IPS DF 4.7 (cell line): ENCODE data around the gene PIKFYVE.
"Not testable (repeated sequence)": the region's sequence is repeated elsewhere in the genome, so short reads cannot be mapped to it uniquely, and the experiment has no call there.

Source experiments
- DNase-seq: peaks from one replicate; pipeline ENCODE4 v3.0.0-alpha.2; 2013; ENCODE audit warnings: low spot score; ENCODE audit errors: extremely low read depth

PIKFYVE gene

DNA sequence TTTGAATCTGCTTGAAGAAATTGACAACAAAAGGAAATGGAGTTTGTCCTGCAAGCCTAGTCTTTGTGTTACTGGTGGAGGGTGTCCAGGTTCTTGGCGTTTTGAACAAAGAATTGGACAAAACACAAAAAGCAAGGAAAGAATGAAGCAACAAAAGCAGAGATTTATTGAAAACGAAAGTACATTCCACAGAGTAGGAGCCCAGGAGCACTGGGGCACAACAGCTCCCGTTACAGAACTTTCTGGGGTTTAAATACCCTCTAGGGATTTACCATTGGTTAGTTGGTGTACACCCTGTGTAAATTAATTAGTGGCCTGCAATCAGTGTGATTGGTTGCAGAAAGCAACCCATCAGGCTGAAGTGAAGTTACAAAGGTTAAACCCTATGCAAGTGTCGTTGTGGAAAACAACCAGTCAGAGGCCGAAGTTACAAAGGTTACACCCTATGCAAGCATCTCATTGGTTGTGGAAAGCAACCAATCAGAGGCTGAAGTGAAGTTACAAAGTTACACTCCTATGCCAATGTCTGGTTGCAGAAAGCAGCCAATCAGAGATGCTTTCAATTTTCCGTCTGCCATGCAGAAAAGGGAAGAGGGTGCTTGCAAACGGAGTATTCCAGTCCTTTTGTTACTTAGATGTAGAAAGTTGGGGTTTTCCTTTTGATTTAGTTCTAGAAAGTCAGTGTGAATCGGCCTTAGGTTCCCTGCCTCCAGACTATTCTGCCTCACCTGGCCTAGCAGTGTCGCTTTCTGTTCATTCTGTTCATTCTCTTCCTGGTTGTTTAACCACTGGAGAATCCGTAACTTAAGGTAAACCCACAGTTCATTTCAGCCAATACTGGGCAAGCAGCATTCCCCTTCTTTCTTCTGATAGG lies 92.9 kb downstream of the PIKFYVE start:
- no peak for DNase-seq

DNA sequence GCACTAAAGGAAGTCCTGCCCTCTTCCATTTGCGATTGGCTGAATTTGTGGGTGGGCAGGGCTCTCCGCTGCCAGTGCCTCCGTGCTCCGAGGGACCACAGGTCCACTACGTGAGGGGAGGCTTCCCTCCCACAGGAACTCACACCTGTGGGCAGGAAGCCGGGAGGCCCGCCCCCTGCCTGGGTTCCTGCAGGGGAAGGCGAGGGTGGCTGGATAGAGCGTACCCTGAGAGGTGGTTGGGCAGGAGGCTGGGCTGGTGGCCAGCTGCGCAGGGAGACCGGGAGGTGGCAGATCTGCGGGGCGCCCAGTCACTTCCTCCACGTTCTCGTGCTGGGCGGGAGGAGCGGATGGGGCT lies 93.6 kb downstream of the PIKFYVE start:
- no peak for DNase-seq

DNA sequence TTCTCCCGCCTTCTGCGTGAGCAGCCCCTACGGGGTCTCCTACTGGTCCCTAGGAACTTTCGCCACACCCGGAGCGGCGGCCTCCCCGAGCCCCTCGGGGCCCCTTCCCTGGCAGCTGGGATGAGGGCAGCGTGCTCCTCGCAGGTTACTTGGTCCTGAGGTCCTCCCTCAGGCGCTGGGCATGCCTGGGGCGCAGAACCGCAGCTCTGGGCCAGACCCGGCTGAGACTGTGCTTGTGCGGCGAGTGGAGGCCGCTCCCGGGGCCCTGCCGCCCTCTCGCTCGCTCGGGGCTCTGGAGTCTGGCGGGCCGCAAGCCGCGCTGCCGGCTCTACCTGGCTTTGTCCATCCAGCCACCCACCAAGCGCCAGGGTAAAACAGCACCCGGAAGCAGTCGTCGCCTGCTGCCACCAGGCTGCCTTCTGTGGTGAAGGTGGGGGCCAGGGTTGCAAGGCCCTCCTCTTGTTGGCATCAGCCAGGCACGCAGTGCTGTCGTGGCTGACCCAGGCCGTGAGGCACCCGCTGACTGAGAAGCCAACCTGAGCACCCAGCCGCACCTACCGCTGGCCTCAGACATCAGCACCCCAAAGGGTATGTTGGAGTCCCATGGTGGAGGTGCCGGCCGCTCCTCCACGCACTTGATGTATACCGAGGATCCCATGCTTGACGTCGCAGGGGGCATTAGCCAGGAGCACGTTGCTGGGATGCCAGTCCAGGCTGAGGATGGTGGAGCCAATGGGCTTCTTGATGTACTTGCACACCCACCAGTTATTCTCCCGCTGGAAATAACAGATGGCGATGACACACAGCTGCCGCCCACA lies 94.4 kb downstream of the PIKFYVE start:
- DNase-seq = no peak

DNA sequence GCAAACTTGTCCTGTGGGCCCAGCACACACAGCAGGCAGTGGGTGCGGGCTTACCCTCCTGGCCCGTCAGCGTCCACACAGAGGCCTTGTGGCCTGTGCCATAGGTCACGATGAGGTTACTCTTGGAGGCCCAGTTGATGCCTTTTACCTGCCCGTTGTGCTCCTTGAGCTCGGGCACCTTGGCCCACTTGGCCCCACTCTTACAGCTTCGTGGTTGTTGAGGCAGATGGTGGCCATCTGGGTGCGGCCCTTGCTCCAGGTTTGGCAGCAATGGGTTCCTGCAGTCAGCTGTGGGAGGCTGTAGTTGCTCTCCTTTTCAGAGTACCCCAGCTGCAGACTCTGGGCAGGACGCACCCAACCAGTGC lies 95.0 kb downstream of the PIKFYVE start:
- DNase-seq = no peak

DNA sequence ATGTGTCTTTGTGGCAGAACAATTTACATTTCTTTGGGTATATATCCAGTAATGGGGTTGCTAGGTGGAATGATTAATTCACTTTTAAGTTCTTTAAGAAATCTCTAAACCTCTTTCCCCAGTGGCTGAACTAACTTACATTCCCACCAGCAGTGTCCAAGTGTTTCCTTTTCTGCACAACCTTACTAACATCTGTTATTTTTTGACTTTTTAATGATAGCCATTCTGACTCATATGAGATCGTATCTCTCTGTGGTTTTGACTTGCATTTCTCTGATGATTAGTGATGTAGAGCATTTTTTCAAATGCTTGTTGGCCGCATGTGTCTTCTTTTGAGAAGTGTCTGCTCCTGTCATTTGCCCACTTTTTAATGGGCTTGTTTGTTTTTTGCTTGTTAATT lies 97.4 kb downstream of the PIKFYVE start:
- DNase-seq = no peak

DNA sequence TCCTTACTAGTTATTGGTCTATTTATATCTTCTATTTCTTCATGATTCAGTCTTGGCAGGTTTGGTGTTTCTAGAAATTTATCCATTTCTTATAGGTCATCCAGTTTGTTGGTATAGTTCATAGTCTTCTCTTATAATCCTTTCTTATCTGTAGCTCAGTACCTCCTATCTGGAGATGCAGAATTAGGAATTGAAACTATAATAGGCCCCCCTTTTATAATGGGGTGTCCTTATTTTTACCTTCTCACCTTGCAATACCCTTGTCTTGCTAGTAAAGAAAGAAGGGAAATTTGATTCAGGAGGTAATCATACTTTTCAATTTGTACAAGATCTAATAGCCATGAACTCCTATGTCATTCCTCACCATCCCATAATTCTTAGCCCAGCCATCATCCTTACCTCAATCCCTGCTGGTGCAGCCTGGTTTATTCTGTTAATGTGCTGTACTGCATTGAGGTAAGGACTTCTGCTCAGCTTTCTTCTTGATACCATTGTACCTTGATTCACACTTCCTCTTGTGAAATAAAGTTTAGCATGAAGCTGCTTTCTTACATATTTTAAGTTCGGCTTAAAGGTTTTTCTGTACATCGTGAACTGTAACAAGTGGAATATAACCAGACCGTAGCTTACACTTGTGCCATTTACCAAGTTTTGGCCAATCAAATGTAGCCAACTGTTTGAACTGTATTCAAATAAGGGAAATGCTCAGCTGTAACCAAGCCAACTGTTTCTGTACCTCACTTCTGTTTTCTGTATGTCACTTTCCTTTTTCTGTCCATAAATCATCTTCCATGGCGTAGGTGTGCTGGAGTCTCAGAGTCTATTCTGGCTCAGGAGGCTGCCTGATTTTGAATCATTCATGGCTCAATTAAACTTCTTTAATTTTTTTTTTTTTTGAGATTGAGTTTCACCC lies 100.4 kb downstream of the PIKFYVE start:
- DNase-seq = no peak

DNA sequence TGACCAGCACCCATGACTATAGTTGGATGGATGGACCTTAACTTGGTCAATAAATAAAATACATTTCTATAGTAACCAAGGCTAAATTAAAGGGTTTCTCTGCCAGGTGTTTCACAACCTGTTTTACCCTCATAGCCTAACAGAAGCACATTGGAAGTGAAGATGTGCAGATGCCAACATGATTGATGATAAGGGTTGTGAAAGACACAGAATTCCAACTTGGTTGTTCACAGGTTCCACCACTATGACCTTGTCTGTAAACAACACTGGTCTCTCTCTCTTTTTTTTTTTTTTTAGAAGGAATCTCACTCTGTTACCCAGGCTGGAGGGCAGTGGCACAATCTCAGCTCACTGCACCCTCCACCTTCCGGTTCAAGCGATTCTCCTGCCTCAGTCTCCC lies 103.0 kb downstream of the PIKFYVE start:
- no peak for DNase-seq

DNA sequence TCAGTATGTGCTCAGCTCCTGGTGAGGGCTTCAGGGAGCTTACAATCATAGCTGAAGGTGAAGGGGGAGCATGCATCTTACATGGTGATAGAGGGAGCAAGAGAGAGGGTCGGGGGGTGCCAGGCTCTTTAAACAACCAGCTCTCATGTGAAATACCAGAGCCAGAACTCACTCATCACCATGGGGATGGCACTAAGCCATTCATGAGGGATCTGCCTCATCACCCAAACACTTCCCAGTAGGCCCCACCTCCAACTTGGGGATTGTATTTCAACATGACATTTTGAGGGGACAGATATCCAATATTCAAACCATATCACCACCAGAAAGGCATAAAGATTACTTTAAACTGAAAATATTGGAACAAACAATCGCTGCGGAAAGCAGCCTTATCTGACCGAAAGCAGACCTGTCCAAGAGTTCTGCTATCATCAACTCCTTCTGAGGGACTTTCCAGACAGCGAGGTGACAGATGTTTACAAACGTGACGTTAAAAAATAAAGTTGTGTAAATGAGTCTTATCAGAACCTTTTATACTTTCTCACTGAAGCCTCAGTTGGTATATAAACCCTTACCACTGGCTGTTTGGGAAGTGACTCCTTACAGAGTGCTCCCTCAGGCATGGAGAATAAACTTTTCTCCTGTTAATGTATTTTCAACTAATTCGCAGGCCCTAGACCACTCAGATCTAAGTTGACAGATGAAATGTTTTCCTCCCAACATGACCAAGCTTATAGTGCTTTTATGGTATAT lies 105.0 kb downstream of the PIKFYVE start:
- DNase-seq = no peak

DNA sequence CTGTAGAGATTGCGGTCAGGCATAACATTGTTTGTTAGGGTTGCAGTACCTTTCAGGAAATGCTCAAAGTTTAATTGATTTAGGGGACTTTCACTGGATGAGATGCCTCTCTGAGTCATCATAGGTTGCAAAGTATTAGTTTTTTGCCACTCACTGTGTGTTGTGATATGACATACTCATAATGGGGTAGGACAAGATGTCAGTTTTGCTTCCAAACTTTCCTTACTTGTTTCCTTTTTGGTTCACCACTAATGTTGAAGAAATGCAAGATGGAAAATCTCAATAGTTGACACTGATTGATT lies 105.5 kb downstream of the PIKFYVE start:
- no peak for DNase-seq

DNA sequence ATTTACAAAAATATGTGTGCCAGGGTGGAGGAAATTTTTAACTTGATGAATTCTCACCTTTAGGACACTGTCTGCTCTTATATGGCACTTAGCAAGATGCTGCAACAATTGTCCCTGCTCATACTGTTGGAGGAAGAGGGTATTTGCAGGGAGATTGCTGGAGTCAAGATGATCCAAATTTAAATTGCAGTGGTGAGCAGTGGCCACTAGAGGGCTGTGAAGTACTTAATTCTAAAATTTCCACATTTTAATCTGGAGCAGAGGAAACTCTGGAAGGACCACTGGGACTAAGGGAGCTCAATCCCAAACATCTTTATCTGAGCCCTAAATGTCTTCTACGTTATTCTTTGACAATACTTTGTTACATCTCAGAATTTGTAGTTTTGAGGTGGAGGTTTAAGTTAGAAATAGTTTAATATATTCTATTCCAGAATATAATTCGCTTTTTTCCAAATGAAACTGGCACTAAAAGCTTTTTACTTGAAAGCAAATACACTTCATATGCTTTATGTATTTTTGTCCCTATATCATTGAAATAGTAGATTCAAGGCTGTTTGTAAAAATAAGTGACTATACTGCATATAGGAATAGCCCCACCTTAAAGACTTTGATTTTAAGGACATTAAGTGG lies 107.5 kb downstream of the PIKFYVE start:
- peak; percentile 51 for DNase-seq

DNA sequence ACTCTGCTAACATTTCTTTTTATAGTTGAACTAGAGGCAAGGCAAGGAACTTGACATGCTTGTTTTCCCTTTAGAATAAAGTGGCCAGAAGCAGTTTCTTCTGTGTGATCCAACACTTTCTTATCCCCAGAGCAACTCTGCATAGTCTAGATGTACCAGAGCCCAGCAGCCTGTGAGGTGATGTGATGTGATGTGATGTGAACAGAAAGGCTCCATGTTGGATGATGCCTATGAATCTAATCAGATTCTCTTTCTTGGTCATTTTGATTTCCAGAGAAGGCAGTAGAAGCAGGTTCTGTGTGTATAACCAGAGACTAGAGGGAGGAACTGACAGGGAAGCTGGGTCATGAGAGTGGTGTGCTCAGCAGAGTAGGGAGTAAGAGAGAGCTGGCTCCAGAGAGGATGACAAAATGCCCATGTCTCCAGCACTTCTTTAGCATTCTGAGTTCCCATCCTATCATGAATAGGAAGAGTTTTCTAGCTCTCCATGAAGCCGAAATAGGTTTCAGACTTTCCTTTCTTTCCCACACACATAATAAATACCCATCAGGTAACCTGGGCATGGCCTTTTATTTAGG lies 109.5 kb downstream of the PIKFYVE start:
- no peak for DNase-seq

DNA sequence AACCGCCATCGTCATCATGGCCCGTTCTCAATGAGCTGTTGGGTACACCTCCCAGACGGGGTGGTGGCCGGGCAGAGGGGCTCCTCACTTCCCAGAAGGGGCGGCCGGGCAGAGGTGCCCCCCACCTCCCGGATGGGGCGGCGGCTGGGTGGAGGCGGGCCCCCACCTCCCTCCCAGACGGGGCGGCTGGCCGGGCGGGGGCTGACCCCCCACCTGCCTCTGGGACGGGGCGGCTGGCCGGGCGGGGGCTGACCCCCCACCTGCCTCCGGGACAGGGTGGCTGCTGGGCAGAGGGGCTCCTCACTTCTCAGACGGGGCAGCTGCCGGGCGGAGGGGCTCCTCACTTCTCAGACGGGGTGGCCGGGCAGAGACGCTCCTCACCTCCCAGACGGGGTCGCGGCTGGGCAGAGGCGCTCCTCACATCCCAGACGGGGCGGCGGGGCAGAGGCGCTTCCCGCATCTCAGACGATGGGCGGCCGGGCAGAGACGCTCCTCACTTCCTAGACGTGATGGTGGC lies 111.3 kb downstream of the PIKFYVE start:
- DNase-seq = not testable (repeated sequence)

DNA sequence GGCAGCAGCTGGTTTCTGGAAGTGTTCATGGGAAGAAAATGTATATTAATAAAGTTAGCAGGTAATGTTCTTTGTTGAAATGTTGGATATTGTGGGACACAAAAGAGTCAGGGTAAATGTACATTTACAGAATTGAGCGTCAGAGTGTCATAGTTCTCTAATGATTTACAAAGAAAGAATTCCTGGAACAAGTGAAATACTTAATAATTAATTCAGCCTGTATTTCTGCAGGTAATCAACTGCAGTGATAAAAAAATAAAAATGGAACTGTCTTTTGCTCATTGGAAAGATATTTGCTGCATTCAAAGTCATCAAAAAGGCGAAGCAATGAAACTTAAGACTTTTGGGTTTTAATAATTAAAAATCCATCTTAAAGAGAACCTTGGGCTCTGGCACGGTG lies 113.1 kb downstream of the PIKFYVE start:
- DNase-seq = no peak

DNA sequence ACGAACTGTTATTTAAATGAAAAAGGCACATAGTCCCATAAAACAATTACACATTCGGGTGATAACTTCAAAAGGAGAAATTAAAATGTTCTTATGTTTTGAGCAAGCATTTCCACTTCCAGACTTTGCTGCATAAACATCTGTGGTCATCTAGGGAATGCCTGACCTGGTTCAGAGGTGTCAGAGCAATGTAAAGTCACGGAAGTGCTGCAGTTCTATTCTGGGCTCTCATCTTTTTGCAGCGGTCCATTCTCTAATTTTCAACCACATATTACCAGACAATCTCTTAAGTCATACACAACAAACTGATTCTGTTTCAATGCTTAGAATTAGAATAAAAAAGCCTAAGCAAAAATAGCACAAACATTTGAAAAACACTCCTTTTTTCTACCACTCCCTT lies 118.6 kb downstream of the PIKFYVE start:
- DNase-seq = no peak

DNA sequence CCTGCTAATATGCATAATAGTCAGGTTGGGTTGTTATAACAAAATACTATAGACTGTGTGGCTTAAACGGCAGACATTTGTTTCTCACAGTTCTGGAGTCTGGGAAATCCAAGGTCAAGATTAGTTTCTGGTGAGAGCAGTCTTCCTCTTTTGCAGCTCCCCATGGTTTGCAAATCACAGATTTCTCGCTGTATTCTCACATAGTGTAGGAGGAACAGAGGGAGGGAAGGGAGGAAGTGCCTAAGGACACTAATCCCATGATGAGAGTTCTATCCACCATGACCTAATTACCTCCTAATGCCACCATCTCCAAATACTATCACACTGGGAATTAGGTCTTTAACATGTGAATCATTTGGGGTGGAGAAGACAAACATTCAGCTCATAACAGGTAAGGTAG lies 120.5 kb downstream of the PIKFYVE start:
- no peak for DNase-seq

DNA sequence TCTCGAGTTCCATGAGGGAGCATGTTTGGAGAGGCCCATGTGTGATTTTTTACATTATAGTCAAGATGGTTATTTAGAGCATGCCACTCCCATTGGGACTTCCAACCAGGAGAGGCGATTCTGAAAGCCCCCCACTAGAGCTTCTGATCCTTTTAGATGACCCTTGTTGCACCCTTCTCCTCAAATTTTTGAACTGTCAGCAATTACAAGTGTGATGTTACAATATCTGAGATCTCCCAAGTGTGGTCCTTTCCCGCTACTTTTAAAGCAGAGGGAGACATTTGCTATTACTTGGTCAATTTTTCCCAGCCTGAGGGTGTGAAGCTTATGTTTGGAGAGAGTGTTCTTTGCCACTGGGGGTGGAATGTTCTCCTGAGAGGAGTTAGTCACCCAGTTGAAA lies 123.9 kb downstream of the PIKFYVE start:
- no peak for DNase-seq

DNA sequence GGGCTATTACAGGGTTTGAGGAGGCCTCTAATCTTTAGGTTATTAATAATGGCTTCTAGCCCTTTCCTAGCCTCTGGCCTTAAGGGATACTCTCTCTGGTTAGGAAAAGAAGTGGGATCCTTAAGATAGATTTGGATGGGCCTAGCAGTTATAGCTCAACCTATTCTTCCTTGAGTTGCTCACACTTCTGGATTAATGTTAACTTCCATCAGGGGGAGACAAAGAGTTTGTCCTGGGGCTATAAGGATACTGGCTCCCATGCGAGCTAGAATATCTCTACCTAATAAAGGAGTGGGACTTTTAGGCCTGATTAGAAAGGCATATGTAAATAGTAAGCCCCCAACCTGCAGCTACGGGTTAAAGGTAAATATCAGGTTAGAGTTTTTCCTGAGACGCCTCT lies 126.2 kb downstream of the PIKFYVE start:
- no peak for DNase-seq

DNA sequence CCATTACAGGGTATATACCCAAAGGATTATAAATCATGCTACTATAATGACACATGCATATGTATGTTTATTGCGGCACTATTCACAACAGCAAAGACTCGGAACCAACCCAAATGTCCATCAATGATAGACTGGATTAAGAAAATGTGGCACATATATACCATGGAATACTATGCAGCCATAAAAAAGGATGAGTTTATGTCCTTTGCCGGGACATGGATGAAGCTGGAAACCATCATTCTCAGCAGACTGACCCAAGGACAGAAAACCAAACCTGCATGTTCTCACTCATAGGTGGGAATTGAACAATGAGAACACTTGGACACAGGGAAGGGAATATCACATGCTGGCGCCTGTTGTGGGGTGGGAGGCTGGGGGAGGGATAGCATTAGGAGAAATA lies 130.7 kb downstream of the PIKFYVE start:
- DNase-seq = not testable (repeated sequence)

DNA sequence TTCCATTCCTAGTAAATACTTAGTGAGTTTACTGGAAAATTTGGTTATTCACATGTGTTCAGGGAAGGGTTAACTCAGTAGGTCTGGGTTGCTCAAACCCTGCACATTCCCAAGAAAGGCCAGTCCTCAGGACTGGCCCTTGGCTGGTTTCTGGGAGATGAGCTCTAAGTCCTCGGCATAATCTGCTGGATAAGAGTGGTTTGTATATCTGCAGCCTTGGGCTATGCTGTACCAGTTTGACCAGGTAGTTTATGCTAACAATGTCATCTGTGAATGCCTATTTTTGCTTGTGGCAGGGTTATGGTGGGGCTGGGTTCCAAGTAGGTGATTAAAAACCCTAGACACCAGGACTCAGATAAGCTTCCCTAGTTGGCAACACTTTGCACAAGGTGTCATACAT lies 133.1 kb downstream of the PIKFYVE start:
- no peak for DNase-seq
